PC-3 (cell line): Measurements from ENCODE around the gene DCLRE1B. TPM values are rescaled to one million over a fixed set of nuclear protein-coding genes. Genes with fewer than 3 reads are reported as not detected.

Experiments used
- ATAC-seq: fragments of 200-7000 bp; cut with Tn5 transposase; 2 replicates; pipeline ENCODE4 v1.9.1; 2020; ENCODE audit warnings: mild to moderate bottlenecking, moderate library complexity
- BruUV-seq: library from RNA; stranded (reverse); fragments of 400-500 nt; replicated peaks from 2 replicates; lab custom pipeline; 2021; lab: Mats Ljungman, UMichigan
- CTCF ChIA-PET: fragments of 300-600 bp; sonication (Branson Sonifier 250); formaldehyde crosslinking; loops from one replicate; lab custom pipeline; 2022; ENCODE audit warnings: antibody characterized with exemption; lab: Charles Lee
- POLR2A ChIA-PET: fragments of 300-600 bp; sonication (Branson Sonifier 250); formaldehyde crosslinking; loops from one replicate; lab custom pipeline; 2022; ENCODE audit warnings: antibody characterized with exemption; ENCODE audit not compliant: unreplicated experiment; lab: Charles Lee
- DNase-seq: peaks from one replicate; pipeline ENCODE4 v3.0.0-alpha.2; 2015
- H2AFZ ChIP-seq: fragments of 300-600 bp; sonication (generic); 2 replicates; pipeline ENCODE4 v1.6.0; 2016; ENCODE audit warnings: antibody characterized with exemption, low read length
- H3F3A ChIP-seq: fragments of 300-600 bp; sonication (generic); one replicate; pipeline ENCODE4 v1.6.0; 2017; ENCODE audit warnings: antibody characterized with exemption, low read length, control low read depth, mild to moderate bottlenecking; ENCODE audit not compliant: unreplicated experiment
- H3K27ac ChIP-seq: fragments of 300-600 bp; sonication (generic); 2 replicates; pipeline ENCODE4 v1.5.1; 2016; ENCODE audit warnings: mild to moderate bottlenecking, low read length
- H3K27me3 ChIP-seq: fragments of 300-600 bp; sonication (generic); 2 replicates; pipeline ENCODE4 v1.6.1; 2016; ENCODE audit warnings: low read length, mixed read lengths
- H3K36me3 ChIP-seq: fragments of 300-600 bp; sonication (generic); 2 replicates; pipeline ENCODE4 v1.6.1; 2016; ENCODE audit warnings: low read depth, mixed run types, low read length, mixed read lengths
- H3K4me1 ChIP-seq: fragments of 300-600 bp; sonication (generic); 2 replicates; pipeline ENCODE4 v1.5.1; 2016; ENCODE audit warnings: low read length; ENCODE audit not compliant: insufficient read depth
- H3K4me2 ChIP-seq: fragments of 300-600 bp; sonication (generic); 2 replicates; pipeline ENCODE4 v1.6.0; 2016; ENCODE audit warnings: low read length
- H3K4me3 ChIP-seq: fragments of 300-600 bp; sonication (generic); 2 replicates; pipeline ENCODE4 v1.5.1; 2016; ENCODE audit warnings: mild to moderate bottlenecking, low read length, mixed read lengths
- H3K79me2 ChIP-seq: fragments of 300-600 bp; sonication (generic); 2 replicates; pipeline ENCODE4 v1.6.1; 2017; ENCODE audit warnings: low read length, mixed read lengths
- H3K9ac ChIP-seq: fragments of 300-600 bp; sonication (generic); 2 replicates; pipeline ENCODE4 v1.6.0; 2016; ENCODE audit warnings: mild to moderate bottlenecking, low read length
- H3K9me2 ChIP-seq: fragments of 300-600 bp; sonication (generic); replicated peaks from 2 replicates; pipeline ENCODE4 v1.6.1; 2016; ENCODE audit warnings: mixed run types, low read length, mixed read lengths
- H3K9me3 ChIP-seq: fragments of 300-600 bp; sonication (generic); 2 replicates; pipeline ENCODE4 v1.6.1; 2016; ENCODE audit warnings: low read length, mixed read lengths
- H4K20me1 ChIP-seq: fragments of 300-600 bp; sonication (generic); 2 replicates; pipeline ENCODE4 v1.6.1; 2016; ENCODE audit warnings: low read length, mixed read lengths
- EZH2 ChIP-seq: fragments of 300-600 bp; sonication (generic); IDR thresholded peaks from one replicate; pipeline ENCODE4 v1.6.1; 2017; ENCODE audit warnings: antibody characterized with exemption, mild to moderate bottlenecking, low read length; ENCODE audit not compliant: unreplicated experiment
- EZH2phosphoT487 ChIP-seq: fragments of 300-600 bp; sonication (generic); IDR thresholded peaks from 2 replicates; pipeline ENCODE4 v1.6.1; 2018; ENCODE audit warnings: mild to moderate bottlenecking, antibody characterized with exemption, low read length, borderline replicate concordance
- intact Hi-C: fragments of 100-400 bp; cut with micrococcal nuclease; formaldehyde crosslinking; loops from 2 replicates; pipeline ENCODE4 v1.9.0; 2023
- total RNA-seq: library from RNA; depleted of rRNA; stranded (reverse); fragments of >200 nt; gene quantifications from 2 replicates; pipeline ENCODE4 v1.2.3, GENCODE V29; 2014
- TF ChIP-seq, protein P1 (sequence below): fragments of 300-600 bp; sonication (generic); conservative IDR thresholded peaks from 2 replicates; pipeline ENCODE4 v1.5.1; 2017; ENCODE audit warnings: antibody characterized with exemption, low read depth, mild to moderate bottlenecking, low read length

The DCLRE1B gene
- total RNA-seq, 1 experiment from 2014 or later = 12.6 TPM

DNA sequence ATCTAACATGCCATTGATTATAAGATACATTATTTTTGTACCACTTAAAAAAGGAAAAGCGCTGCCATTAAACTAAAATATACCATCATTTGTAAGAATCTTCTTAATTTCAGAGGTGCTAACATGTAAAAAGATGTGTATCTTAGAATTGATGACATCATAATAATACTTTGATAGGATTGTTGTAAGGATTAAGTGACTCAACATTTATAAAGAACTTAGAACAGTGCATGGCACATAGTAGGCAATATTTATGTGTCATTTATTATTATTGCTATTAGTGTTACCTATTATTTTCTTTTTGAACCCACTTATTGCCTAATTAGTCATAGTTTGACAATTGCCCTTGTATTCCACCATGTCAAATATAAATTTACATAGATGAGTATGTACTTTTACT lies 45.8 kb downstream of the DCLRE1B start:
- ATAC-seq = no peak
- no peaks in the 10 kb centered on the region for H3K4me1 ChIP-seq
- no peak overlapping the region for H2AFZ ChIP-seq
- H3K9me2 ChIP-seq = no peaks in the 10 kb centered on the region
- TF ChIP-seq EZH2 (no peak), EZH2phosphoT487 (no peak)
- TF ChIP-seq, protein P1, sequence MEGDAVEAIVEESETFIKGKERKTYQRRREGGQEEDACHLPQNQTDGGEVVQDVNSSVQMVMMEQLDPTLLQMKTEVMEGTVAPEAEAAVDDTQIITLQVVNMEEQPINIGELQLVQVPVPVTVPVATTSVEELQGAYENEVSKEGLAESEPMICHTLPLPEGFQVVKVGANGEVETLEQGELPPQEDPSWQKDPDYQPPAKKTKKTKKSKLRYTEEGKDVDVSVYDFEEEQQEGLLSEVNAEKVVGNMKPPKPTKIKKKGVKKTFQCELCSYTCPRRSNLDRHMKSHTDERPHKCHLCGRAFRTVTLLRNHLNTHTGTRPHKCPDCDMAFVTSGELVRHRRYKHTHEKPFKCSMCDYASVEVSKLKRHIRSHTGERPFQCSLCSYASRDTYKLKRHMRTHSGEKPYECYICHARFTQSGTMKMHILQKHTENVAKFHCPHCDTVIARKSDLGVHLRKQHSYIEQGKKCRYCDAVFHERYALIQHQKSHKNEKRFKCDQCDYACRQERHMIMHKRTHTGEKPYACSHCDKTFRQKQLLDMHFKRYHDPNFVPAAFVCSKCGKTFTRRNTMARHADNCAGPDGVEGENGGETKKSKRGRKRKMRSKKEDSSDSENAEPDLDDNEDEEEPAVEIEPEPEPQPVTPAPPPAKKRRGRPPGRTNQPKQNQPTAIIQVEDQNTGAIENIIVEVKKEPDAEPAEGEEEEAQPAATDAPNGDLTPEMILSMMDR = no peak
- H3K36me3 ChIP-seq = no peaks in the 10 kb centered on the region; the same call in 1 of the 2 replicates
- ChIA-PET CTCF (no interaction called here), POLR2A (no interaction called here)
- DNase-seq = no peak
- peaks cover 36% of the 10 kb centered on the region for H3K79me2 ChIP-seq
- no TSS peak for BruUV-seq
- H3K27me3 ChIP-seq = no peaks in the 10 kb centered on the region
- intact Hi-C loops = no loop called here
- H3K9ac ChIP-seq = no peak overlapping the region
- no peaks in the 10 kb centered on the region for H3K9me3 ChIP-seq
- H3K4me3 ChIP-seq = no peak overlapping the region
- no peaks in the 10 kb centered on the region for H4K20me1 ChIP-seq
- no peak overlapping the region for H3K27ac ChIP-seq
- H3K4me2 ChIP-seq = no peak overlapping the region
- no peaks in the 10 kb centered on the region for H3F3A ChIP-seq

DNA sequence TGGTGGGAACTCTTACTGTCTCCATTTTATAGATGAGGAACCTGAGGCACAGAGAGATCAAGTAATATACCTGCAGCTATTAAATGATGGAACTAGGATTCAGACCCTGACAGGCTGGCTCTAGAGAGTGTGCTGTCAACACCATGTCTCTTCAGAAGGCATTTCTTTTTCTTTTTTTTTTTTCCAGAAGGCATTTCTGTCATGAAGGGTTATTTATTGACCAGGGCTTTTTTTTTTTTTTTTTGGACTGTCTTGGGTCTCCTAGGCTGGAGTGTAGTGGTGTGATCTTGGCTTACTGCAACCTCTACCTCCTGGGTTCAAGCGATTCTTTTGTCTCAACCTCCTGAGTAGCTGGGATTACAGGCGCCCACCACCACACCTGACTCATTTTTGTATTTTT lies 46.6 kb downstream of the DCLRE1B start:
- H3F3A ChIP-seq = no peaks in the 10 kb centered on the region
- H3K9ac ChIP-seq = no peak overlapping the region
- no peaks in the 10 kb centered on the region for H3K27me3 ChIP-seq
- ATAC-seq = no peak
- ChIA-PET POLR2A (no interaction called here), CTCF (no interaction called here)
- peaks cover 32% of the 10 kb centered on the region for H3K79me2 ChIP-seq
- no TSS peak for BruUV-seq
- intact Hi-C loops = no loop called here
- H3K27ac ChIP-seq = no peak overlapping the region
- H3K9me2 ChIP-seq = no peaks in the 10 kb centered on the region
- DNase-seq = no peak
- no peak overlapping the region for H2AFZ ChIP-seq
- no peak overlapping the region for H3K4me2 ChIP-seq
- H4K20me1 ChIP-seq = no peaks in the 10 kb centered on the region
- no peaks in the 10 kb centered on the region for H3K4me1 ChIP-seq
- no peak overlapping the region for H3K4me3 ChIP-seq
- no peaks in the 10 kb centered on the region for H3K9me3 ChIP-seq
- TF ChIP-seq EZH2 = no peak
- TF ChIP-seq, protein P1 = no peak
- no peak for TF ChIP-seq EZH2phosphoT487
- peaks cover 4% of the 10 kb centered on the region; the same call in 1 of the 2 replicates for H3K36me3 ChIP-seq

DNA sequence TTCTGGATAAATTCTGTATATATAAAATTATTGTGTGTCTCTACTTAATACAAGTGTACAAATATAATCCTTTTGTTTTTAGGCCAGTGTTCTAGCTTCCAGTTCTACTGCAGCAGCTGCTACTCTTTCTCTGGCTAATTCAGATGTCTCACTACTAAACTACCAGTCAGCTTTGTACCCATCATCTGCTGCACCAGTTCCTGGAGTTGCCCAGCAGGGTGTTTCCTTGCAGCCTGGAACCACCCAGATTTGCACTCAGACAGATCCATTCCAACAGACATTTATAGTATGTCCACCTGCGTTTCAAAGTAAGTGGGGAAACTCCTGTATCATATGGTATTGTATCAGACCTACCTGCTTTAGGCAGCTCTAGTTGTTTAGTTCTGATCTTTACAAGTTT lies 52.9 kb downstream of the DCLRE1B start:
- POLR2A ChIA-PET = no interaction called here

More for the DNA sequence above, 52.9 kb downstream of the DCLRE1B start:
- H3F3A ChIP-seq = no peaks in the 10 kb centered on the region
- intact Hi-C loops = no loop called here
- DNase-seq = no peak
- no peaks in the 10 kb centered on the region for H3K4me1 ChIP-seq
- no peaks in the 10 kb centered on the region for H4K20me1 ChIP-seq
- H3K4me2 ChIP-seq = no peak overlapping the region
- no peaks in the 10 kb centered on the region for H3K9me2 ChIP-seq
- no TSS peak for BruUV-seq
- no peak overlapping the region for H3K9ac ChIP-seq
- no peak for ATAC-seq
- H3K9me3 ChIP-seq = no peaks in the 10 kb centered on the region
- CTCF ChIA-PET = no interaction called here
- H3K27ac ChIP-seq = no peak overlapping the region
- H3K79me2 ChIP-seq = no peaks in the 10 kb centered on the region
- TF ChIP-seq EZH2phosphoT487 (no peak), EZH2 (no peak)
- TF ChIP-seq, protein P1 = no peak
- H3K36me3 ChIP-seq = peaks cover 23% of the 10 kb centered on the region
- no peak overlapping the region for H2AFZ ChIP-seq
- no peaks in the 10 kb centered on the region for H3K27me3 ChIP-seq
- H3K4me3 ChIP-seq = no peak overlapping the region
